H4 (cell line): ENCODE data around the gene SLC27A2. TPM values are rescaled to one million over a fixed set of nuclear protein-coding genes. Genes with fewer than 3 reads are reported as not detected.
"Not testable (repeated sequence)": the region's sequence is repeated elsewhere in the genome, so short reads cannot be mapped to it uniquely, and the experiment has no call there.

Experiments
- DNase-seq: peaks from one replicate; pipeline ENCODE4 v3.0.0-alpha.2; 2015; ENCODE audit warnings: low spot score
- total RNA-seq: library from RNA; depleted of rRNA; stranded (reverse); fragments of >200 nt; shearing (Covaris generic); gene quantifications from 2 replicates; pipeline ENCODE4 v1.2.3, GENCODE V29; 2014

SLC27A2 gene
- total RNA-seq, 1 experiment from 2014 or later = not detected

GRCh38 chr15:50163719-50164410 lies 18.1 kb upstream of the SLC27A2 start:
- no peak for DNase-seq

- DNase-seq = no peak
Measured at GRCh38 chr15:50164458-50164857, 17.5 kb upstream of the SLC27A2 start.

GRCh38 chr15:50166216-50166615 lies 15.8 kb upstream of the SLC27A2 start:
- no peak for DNase-seq

- no peak for DNase-seq
Measured at GRCh38 chr15:50167110-50167509, 14.9 kb upstream of the SLC27A2 start.

DNA sequence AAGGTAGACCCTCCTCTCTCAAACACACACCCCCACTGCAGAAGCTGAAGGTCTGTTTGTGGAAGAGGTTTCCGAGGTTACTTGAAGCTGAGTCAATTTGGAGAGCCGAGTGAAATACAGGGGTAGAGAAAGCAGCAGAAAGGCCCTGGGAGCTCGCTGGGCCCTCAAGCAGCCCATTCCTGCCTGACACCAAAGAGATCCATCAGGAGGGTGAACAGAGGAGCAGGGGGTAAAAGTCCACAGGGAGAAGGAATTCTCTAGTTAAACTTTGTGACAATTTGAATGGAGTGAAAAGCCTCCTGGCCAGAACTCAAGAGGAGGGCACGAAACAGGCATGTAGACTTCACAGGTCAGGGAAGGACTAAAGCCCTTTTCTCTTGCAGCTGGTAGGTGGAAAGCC lies 13.6 kb upstream of the SLC27A2 start:
- DNase-seq = no peak

GRCh38 chr15:50168783-50169411 lies 13.1 kb upstream of the SLC27A2 start:
- peak; percentile 10 for DNase-seq

DNA sequence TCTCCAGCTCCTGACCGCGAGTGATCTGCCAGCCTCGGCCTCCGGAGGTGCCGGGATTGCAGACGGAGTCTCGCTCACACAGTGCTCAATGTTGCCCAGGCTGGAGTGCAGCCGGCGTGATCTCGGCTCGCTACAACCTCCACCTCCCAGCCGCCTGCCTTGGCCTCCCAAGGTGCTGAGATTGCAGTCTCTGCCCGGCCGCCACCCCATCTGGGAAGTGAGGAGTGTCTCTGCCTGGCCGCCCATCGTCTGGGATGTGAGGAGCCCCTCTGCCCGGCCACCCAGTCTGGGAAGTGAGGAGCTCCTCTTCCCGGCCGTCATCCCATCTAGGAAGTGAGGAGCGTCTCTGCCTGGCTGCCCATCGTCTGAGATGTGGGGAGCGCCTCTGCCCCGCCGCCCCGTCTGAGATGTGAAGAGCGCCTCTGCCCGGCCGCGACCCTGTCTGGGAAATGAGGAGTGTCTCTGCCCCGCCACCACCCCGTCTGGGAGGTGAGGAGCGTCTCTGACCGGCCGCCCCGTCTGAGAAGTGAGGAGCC lies 9.6 kb upstream of the SLC27A2 start:
- not testable (repeated sequence) for DNase-seq

DNA sequence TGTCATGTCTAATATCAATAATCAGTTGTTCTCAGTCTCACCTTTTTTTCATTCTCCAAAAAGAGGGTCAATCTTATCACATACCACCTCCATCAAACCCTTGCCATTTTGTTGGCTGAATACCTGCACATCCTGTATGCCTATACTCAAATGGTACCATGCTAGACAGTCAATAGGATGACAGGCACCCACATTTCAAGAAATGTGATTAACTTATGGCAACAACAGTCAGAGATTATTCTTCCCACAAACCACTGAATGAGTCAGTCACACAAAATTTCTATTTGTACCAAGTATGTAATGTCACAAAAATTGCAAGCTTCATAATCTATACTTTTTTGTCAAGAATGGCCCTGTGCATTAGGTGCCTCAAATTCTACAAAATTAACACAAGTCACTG lies 5.1 kb upstream of the SLC27A2 start:
- DNase-seq = no peak

DNA sequence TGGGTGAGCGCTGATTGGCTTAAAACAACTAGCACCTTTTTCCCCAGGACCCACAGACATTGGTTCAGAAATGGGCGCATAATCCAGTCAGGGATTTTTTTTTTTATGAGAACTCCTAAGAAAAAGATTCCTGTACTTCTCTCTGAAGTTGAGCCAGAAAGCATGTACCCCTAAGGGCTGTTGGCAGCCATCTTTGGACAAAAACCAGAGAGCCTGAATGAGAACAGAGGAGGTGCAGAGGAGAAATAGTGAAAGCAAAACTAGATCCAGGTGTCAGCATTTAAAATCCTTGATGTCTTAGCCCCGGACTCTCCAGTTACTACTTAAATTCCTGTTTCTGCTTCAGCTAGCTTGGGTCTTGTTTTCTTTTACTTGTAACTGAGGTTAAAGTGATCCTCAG lies 1.9 kb upstream of the SLC27A2 start:
- no peak for DNase-seq

- no peak for DNase-seq
Measured at GRCh38 chr15:50180582-50180981, 1.4 kb upstream of the SLC27A2 start.

DNA sequence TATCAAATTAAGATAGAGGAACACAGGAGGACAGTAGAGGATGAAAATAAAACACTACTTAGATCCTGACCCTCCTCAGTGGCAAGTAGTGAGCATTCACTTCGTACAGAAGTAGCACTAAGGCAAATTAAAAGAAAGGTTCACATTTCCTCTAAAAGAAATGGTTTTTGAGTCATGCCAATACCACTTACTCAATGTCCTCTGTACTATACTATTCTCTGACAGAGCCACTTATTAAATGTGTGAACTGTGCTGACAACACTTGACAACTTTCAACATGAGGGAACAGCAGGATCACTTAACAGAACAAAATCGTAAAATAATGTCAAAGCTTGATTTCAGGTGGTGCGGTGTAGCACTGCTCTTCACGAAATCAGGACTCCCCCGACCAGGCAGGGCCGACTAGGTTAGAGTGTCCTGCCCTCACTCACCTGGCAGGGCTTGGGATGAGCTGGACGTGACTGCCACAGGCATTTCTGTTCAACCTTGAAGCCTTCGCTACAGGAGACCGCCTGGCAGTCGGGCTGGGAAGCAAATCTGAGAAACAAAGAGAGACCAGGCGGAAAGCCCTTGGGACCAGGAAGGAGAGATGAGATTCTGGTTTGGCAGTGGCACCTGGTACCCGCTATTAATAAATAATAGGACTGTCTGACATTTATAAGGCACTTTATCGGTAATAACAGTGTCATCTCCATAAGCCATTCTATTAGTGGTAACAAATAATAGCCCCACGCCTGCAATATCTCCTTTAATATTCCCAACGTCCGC lies 611 bp upstream of the SLC27A2 start:
- no peak for DNase-seq

DNA sequence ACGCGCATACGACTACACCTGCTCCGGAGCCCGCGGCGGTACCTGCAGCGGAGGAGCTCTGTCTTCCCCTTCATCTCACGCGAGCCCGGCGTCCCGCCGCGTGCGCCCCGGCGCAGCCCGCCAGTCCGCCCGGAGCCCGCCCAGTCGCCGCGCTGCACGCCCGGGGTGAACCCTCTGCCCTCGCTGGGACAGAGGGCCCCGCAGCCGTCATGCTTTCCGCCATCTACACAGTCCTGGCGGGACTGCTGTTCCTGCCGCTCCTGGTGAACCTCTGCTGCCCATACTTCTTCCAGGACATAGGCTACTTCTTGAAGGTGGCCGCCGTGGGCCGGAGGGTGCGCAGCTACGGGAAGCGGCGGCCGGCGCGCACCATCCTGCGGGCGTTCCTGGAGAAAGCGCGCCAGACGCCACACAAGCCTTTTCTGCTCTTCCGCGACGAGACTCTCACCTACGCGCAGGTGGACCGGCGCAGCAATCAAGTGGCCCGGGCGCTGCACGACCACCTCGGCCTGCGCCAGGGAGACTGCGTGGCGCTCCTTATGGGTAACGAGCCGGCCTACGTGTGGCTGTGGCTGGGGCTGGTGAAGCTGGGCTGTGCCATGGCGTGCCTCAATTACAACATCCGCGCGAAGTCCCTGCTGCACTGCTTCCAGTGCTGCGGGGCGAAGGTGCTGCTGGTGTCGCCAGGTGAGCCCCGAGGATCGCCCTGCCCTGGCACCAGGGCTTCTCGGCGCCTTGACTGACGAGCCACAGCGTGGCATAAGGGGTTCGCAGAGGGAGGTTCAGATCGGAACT lies 420 bp downstream of the SLC27A2 start:
- no peak for DNase-seq

DNA sequence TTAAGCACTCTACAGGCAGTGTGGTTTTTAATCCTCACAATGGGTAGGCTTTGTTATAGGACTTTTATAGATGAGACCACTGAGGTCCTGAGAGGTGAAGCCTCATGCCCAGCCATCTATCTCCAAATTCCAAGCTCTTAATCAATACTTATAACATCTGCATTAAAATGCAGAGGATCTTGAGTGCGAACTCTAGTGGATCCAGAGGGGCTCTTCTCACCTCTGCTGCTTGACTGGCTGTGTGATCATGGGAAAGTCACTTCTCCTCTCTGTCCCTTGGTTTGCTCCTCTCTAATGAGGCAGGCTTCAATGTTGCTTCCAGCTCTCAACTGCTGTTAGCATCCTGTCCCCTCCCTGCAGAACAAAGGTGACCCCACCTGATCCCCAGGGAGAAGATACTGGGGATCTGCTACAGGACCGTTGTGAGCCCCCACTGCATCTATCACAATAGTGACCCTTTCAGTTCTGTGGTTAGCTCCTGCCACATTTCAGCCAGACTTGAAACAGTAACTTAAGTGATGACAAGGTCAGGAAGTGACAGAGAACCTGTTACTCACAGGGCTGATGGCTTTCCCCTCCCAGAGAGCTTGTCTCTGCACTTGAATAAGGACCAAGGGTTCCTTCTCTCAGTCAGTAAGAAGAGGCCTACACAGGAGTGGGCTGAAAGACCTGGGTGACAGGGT lies 1.3 kb downstream of the SLC27A2 start:
- no peak for DNase-seq

GRCh38 chr15:50184863-50185504 lies 3.0 kb downstream of the SLC27A2 start:
- DNase-seq = no peak

DNA sequence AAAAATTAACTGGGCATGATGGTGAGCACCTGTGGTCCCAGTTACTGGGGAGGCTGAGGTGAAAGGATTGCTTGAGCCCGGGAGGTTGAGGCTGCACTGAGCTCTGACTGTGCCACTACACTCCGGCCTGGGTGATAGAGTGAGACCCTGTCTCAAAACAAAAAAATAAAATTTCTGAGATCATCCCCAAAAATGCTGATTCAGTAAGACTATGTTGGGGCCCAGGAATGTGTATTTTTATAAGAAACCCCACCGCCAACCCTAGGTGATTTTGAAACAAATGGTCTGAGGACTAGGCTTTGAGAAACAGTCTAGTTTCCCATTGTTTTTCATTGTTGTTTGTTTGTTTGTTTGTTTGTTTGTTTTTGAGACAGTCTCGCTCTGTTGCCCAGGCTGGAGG lies 4.1 kb downstream of the SLC27A2 start:
- DNase-seq = no peak

DNA sequence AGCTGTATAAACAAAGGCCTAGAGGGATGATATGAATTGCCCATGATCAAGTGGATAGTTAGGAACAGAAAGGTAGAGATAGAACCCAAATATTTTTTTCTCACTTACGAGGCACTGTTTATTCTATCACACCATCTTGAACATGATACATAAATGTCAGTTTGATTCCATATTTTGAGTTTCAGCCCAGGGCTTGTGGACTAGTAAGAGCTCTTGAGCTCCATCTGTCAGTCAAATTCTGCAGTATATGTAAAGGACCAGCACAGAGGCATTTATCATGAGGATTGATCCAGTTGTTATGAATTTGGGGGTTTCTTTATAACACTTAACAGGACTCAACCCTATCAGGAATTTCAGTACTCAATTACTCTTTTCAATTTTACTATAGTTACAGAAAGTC lies 4.8 kb downstream of the SLC27A2 start:
- DNase-seq = no peak

DNA sequence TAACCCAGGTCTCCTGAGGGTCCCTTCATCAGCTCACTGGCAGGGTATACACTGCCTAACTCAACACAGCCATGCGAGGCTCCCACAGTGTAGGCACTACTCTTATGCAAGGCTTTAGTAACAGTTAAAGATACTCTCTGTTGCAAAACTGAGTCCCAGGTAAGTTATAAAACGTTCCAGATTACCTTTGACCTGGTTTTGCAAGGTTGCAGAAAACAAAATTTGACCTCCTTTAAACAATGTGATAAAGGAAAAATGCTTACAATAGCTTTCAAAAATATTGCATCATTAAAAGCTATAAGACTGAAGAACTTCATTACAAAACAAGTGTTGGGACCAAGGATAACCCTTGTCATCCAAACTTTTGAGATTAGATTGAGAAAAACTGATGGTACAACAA lies 5.5 kb downstream of the SLC27A2 start:
- DNase-seq = no peak

- no peak for DNase-seq
Measured at GRCh38 chr15:50187997-50188396, 6.0 kb downstream of the SLC27A2 start.

- DNase-seq = not testable (repeated sequence)
Measured at GRCh38 chr15:50188793-50189192, 6.8 kb downstream of the SLC27A2 start.

- DNase-seq = no peak
Measured at GRCh38 chr15:50189633-50190032, 7.6 kb downstream of the SLC27A2 start.

DNA sequence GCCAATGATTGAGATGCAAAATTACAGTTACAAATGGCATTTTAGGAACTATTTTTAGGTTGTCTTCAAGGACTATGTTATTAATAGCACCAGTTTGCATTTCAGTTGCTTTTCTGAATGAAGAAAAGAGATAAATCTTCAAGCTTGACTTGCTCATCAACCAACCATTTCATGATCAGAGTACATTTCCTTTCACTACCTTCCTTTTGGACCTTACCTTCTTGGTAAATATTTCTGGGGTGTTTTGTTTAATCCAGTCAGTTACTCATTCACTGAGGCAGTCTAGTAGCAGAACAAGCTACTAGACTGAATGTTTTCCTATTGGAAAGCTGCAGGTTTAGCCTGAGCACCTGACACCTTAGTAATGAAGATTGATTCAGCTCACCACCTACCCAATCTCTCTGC lies 8.2 kb downstream of the SLC27A2 start:
- no peak for DNase-seq
